ENCODE data around the gene ASGR2.
"Not testable (repeated sequence)": the region's sequence is repeated elsewhere in the genome, so short reads cannot be mapped to it uniquely, and the experiment has no call there.

ASGR2 gene

DNA sequence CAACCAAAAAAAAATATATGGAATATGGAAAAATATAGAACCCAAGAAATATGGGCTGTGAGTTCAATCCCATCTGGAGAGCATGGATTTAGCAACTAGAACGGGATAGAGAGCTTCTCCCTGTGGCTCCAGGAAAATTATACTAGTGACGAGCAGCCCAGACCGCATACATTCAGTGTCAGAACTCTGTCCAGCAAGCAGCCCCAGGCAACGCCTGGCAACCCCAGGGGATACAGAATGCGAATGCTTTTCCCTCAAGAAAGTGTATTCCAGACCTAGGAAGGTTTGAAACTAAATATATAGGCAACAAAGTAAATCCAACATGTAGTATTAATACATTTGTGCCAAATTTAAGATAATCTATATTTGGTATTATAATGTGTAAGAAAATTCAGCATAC lies 13.5 kb upstream of the ASGR2 start:
- H3K4me3 ChIP-seq (ENCODE audit: low read length) = no peak overlapping the region
- DNase-seq (ENCODE audit: low read depth, low spot score) = no peak

- not testable (repeated sequence) for H3K4me3 ChIP-seq (ENCODE audit: low read length); DNase-seq (ENCODE audit: low read depth, low spot score)
These were observed 12.9 kb upstream of the ASGR2 start for GRCh38 chr17:7127501-7127900.

DNA sequence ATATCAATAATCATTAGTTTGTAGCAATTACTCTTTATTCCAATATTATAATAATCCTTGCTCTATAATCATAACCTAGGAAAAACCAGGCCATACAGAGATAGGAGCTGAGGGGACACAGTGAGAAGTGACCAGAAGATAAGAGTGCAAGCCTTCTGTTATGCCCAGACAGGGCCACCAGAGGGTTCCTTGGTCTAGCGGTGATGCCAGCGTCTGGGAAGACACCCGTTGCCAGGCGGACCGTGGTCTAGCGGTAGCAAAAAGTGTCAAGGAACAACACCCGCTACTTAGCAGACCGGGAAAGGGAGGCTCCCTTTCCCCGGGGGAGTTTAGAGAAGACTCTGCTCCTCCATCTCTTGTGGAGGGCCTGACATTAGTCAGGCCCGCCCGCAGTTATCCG lies 11.8 kb upstream of the ASGR2 start:
- H3K4me3 ChIP-seq (ENCODE audit: low read length); DNase-seq (ENCODE audit: low read depth, low spot score): not testable (repeated sequence)

- no peak overlapping the region for H3K4me3 ChIP-seq (ENCODE audit: low read length)
- no peak for DNase-seq (ENCODE audit: low read depth, low spot score)
These were observed 10.3 kb upstream of the ASGR2 start for GRCh38 chr17:7124923-7125322.

GRCh38 chr17:7123844-7124243 lies 9.2 kb upstream of the ASGR2 start:
- DNase-seq (ENCODE audit: low read depth, low spot score) = no peak
- no peak overlapping the region for H3K4me3 ChIP-seq (ENCODE audit: low read length)

DNA sequence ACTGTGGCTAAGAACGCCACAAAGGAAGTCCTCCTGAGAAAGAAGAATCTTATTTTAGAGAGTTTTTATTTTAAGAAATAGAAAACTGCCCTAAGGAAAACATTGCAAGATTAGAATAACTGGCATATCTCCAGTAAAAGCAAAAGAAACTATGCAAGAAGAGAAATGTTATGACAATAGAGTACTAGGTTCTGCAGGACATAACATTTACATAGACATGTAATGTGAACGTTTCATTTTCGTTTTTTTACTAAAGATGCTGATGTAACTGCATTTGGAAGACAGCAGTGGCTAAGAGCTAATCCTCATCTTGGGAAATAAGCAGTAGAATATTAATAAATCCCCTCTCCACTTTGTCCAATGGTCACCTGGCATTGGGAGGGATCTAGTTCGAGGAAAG lies 7.8 kb upstream of the ASGR2 start:
- no peak for DNase-seq (ENCODE audit: low read depth, low spot score)
- no peak overlapping the region for H3K4me3 ChIP-seq (ENCODE audit: low read length)

DNA sequence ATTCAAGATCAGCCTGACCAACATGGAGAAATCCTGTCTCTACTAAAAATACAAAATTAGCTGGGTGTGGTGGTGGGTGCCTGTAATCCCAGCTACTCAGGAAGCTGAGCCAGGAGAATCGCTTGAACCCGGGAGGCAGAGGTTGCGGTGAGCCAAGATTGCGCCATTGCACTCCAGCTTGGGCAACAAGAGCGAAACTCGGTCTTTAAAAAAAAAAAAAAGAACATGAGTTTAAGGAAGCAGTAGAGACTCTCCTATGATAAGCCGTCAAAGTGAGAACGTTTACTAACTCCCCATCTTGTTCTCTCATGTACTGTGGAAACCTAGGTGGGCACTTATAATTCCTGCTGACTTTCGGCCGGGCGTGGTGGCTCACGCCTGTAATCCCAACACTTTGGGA lies 6.0 kb upstream of the ASGR2 start:
- H3K4me3 ChIP-seq (ENCODE audit: low read length); DNase-seq (ENCODE audit: low read depth, low spot score): not testable (repeated sequence)

DNA sequence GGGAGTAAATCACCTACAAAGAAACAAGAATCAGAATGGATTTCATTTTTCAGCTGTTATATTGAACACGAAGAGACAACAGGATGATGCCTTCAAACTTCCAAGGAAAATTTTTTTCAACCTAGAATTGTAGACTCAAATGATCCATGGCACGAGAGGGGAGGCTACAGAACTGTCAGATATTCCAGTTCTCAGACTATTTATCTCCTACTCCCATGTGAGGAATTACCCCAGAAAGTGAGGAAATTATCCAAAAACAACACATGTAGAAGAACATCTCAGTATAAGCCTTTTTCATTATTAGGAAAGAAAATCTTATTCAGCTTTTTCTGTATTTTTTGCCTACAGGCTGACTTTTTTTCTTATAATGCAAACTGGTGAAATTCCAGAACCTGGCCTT lies 5.5 kb upstream of the ASGR2 start:
- DNase-seq (ENCODE audit: low read depth, low spot score) = no peak
- H3K4me3 ChIP-seq (ENCODE audit: low read length) = no peak overlapping the region

GRCh38 chr17:7119314-7119713 lies 4.7 kb upstream of the ASGR2 start:
- DNase-seq (ENCODE audit: low read depth, low spot score) = no peak
- H3K4me3 ChIP-seq (ENCODE audit: low read length) = no peak overlapping the region

DNA sequence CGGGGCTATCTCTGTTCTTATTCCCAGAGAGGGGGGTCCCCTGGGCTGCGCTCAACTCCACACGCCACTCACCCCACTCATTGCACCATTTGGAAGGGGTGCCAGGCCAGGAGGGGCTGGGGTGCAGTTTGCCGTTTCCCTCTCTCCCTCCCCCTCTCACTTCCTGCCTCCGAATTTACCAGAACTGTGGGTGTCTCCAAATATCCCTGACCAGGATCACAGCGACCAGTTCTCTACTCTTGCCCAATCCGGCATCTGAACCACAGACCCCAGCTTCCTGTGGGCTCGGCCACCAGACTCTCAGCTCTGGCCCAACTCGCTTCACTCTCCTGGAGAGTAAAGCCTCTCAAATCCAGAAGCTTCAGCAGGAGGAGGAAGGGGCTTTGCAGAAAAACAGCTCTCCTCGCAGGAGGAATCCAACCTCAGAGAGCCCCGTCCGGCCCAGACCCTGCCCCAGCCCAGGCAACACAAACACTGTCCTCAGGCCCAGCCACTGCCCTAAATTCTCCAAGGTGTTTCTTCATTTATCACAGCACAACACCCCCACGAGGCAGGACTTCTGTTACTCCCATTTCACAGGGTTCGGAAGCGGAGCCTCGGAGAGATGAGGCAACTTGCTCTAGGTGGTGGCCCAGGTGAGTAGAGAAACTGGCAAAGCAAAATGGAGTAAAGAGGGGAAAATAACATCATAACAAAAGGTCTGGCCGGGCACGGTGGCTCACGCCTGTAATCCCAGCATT lies 423 bp upstream of the ASGR2 start:
- DNase-seq (ENCODE audit: low read depth, low spot score) = no peak
- no peak overlapping the region for H3K4me3 ChIP-seq (ENCODE audit: low read length)

DNA sequence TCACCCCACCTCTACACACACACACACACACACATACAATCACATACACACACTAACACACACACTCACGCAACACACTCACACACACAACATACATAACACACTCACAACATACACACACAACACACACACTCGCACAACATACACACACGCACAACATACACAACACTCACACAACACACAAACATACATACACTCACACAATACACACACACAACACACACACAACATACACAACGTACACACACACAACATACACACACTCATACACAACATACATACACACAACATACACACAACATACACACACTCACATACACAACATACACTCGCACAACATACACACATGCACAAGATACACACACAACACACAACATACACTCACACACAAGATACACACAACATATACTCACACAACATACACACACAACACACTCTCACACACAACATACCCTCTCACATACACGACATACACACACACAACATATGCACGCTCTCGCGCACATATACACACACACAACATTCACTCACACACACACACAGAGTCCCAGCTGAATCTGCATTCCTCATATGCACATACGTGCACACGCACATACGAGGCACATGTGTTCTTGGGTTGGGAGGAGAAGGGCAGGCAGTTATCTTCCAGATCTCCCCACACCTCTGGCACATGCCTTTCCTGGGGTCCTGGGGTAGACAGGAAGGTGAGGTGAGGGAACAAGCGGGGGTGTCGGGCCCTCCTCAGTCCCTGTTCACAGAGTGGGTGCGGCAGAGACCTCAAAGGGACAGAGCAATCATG lies 1.1 kb downstream of the ASGR2 start:
- no peak overlapping the region for H3K4me3 ChIP-seq (ENCODE audit: low read length)
- no peak for DNase-seq (ENCODE audit: low read depth, low spot score)

GRCh38 chr17:7112510-7113108 lies 2.0 kb downstream of the ASGR2 start:
- H3K4me3 ChIP-seq (ENCODE audit: low read length) = no peak overlapping the region
- no peak for DNase-seq (ENCODE audit: low read depth, low spot score)

DNA sequence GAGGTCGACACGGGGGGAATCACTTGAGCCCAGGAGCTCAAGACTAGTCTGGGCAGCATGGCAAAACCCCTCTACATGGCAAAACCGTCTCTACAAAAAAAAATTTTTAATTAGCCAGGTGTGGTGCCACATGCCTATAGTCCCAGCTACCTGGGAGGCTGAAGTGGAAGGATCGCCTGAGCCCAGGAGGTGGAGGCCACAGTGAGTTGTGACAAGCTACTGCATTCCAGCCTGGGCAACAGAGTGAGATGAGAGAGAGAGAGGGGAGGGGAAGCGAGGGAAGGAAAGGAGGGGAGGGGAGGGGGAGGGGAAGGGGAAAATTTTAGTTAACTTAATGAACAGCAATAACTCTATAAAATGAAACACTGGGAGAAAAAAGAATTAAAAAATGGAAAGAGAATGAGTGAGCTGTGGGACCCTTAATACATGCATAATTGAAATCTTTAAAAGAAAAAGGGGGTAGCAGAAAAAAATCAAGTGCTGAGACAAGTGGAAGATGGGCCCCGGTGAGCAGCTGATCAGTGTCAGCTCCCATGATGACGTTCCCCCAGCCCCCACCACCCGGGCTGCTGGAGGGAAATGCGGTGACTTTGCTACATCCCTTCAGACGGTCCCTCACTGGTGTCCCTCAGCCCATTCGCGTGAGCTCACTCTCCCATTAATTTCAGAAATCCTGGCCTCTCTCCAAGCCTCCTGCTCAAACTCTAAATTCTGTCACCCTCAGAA lies 2.7 kb downstream of the ASGR2 start:
- DNase-seq (ENCODE audit: low read depth, low spot score) = no peak

DNA sequence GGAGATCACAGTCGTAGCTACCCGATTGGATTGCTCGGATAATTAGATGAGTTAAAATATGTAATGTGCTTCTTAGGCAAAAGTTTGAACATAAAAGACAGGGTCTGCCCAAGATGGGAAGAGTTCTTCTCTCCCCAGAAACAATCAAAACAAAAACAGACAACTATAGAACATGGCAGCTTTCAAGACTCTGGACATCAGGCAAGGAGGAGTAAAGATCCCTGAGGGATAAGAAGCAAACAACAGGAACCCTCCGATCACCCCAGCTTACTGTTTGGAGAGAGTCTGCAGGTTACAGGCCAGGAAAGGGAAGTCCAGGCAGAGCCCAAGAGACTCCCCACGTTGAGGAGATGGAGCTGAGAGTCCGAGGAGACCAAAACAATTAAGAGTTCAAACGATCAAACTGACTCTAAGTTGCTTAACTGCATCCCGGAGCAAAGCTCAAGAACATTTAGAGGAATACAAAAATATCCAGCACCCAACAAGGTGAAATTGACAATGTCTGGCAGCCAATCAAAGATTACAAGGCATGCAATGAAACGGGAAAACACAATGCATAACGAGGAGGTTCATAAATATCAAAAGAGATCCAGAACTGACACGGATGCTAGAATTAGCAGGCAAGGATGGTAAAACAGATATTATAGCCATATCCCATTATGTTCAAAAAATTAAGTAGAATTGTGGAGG lies 3.9 kb downstream of the ASGR2 start:
- DNase-seq (ENCODE audit: low read depth, low spot score) = no peak
- H3K4me3 ChIP-seq (ENCODE audit: low read length) = no peak overlapping the region

More for the DNA sequence above, 2.7 kb downstream of the ASGR2 start:
- no peak overlapping the region for H3K4me3 ChIP-seq (ENCODE audit: low read length)

DNA sequence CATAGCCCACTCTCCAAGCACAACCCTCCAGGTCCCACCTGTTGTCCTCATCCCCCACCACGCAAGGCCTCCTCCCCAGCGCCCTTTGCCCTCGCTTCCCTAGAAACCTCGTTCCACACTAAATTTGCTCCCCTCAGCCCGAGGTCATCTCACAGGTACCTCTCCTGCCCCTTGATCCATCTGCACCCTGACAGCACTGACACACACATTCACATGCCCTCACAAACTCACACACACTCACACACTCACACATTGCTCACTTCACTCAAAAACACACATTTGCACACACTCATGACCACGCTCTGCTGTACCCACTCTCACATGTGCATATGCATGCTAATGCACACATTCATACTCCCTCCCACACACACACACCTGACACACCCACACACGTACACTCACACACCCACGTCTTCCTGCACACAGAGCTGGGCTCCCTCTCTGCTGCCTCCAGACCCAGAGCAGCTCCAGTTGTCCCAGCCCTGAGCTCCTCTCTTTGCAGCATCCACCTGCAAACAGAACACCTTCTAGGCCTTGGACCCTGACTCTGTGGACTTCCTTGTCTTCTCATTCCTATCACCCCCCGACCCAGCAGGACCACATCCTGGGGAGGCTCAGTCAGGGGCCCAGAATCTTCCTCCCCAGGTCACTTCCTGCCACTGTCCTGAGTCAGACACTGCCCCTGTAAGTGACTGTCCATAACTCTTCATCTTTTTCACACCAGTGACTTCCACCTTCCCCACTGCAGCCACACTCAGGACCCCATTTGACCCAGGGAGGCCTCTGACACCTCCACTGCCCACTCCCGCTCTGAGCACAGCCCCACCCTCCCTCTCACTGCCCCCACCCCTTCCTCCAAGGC lies 4.9 kb downstream of the ASGR2 start:
- no peak for DNase-seq (ENCODE audit: low read depth, low spot score)
- no peak overlapping the region for H3K4me3 ChIP-seq (ENCODE audit: low read length)

- no peak overlapping the region for H3K4me3 ChIP-seq (ENCODE audit: low read length)
- DNase-seq (ENCODE audit: low read depth, low spot score) = no peak
These were observed 5.6 kb downstream of the ASGR2 start for GRCh38 chr17:7108981-7109380.

- DNase-seq (ENCODE audit: low read depth, low spot score) = no peak
- H3K4me3 ChIP-seq (ENCODE audit: low read length) = no peak overlapping the region
These were observed 6.1 kb downstream of the ASGR2 start for GRCh38 chr17:7108560-7108925.

DNA sequence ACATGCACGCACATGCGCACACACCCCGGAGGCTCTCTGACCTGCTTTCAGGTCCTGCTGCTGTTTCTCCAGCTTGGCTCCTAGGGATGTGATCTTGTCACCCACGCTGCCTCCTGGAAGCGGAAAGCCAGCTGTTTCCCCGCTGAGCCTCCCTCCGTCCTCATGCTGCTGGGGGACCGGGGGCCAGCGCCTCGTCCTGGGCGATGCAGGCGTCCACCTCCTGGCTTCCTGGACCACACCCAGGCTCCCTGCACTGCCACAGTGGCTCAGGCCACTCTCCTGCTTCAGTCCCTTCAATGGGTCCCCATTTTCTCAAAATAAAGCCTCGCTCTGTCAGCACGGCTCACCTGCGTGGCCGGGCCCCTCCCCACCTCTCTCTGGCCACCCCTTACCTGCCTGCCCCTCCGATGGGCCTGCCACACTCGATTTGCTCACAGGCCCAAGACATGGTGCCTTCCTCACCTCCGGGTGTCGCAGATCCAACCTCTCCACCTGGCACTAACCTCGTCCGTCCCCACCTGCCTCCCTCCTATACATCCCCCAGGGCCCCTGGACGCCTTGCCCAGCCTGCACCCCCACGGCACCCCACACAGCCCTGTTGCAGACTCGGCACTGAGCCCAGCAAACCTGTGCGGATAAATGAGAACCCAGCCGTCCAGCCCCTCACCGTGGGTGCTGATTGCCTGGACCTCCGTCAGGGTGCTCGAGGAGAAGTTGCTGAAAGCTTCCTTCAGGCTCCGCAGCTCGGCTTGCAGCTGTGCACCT lies 6.6 kb downstream of the ASGR2 start:
- no peak overlapping the region for H3K4me3 ChIP-seq (ENCODE audit: low read length)
- no peak for DNase-seq (ENCODE audit: low read depth, low spot score)
